Neural progenitor cell (in vitro differentiated cells): ENCODE measurements around the gene SPTBN4.

Experiments used
- CTCF ChIP-seq: fragments of 200-600 bp; sonication (generic); IDR thresholded peaks from 2 replicates; pipeline ENCODE4 v1.5.1; 2017; ENCODE audit warnings: antibody characterized with exemption, mild to moderate bottlenecking
- EZH2 ChIP-seq: fragments of 200-600 bp; sonication (generic); IDR thresholded peaks from 2 replicates; pipeline ENCODE4 v1.6.1; 2017; ENCODE audit warnings: antibody characterized with exemption, mild to moderate bottlenecking, moderate library complexity

- no peak for TF ChIP-seq CTCF
- TF ChIP-seq EZH2 = no peak
Measured at GRCh38 chr19:40594657-40595091, 127.9 kb downstream of the SPTBN4 start.
